K562 (cell line): Measurements from ENCODE around the gene TXNDC8. TPM values are rescaled to one million over a fixed set of nuclear protein-coding genes. Genes with fewer than 3 reads are reported as not detected.

Experiments
- ATAC-seq: fragments of 200-7000 bp; cut with Tn5 transposase; 3 replicates; pipeline ENCODE4 v1.9.1; 2020; ENCODE audit warnings: moderate library complexity
- BruUV-seq: library from RNA; stranded (reverse); fragments of 400-500 nt; replicated peaks from 2 replicates; lab custom pipeline; 2021; lab: Mats Ljungman, UMichigan
- CTCF ChIA-PET: fragments of 300-600 bp; formaldehyde crosslinking; extraction: SDS; loops from one replicate; lab custom pipeline; 2021; ENCODE audit warnings: low intra/inter-chr PET ratio; lab: Yijun Ruan, JAX
- POLR2A ChIA-PET: fragments of 300-600, 350-650 bp; sonication (Branson Sonifier 250); formaldehyde crosslinking; extraction: SDS; loops from one replicate; lab custom pipeline; 2021; ENCODE audit warnings: antibody characterized with exemption, inconsistent platforms; lab: Yijun Ruan, JAX
- DNase-seq, 4 experiments: peaks; one replicate each; pipeline versions ENCODE4 v3.0.0 to v3.0.0-alpha.2; 2011 to 2018; ENCODE audit warnings: low spot score in 3 of 4, mixed read lengths in 3 of 4; ENCODE audit errors: extremely low read depth in 1 of 4
- FAIRE-seq: peaks from 2 replicates; lab custom pipeline; 2011; peaks lifted over from hg19 to GRCh38; lab: Jason Lieb, UNC
- H2AFZ ChIP-seq: 2 replicates; pipeline ENCODE4 v1.6.0; 2011; ENCODE audit warnings: low read depth, low read length, control low read depth, inconsistent platforms
- H3K27ac ChIP-seq: fragments of 200-600 bp; 3 replicates; pipeline ENCODE4 v1.8.0; 2011; ENCODE audit warnings: low read depth, mild to moderate bottlenecking, control low read depth, inconsistent platforms, low read length, moderate library complexity, mixed read lengths; ENCODE audit errors: extremely low read depth
- H3K27me3 ChIP-seq, 2 experiments: fragments of 300-600 bp in 1 of 2; 2 replicates in 1 of 2; 3 replicates in 1 of 2; pipeline versions ENCODE4 v1.6.0 to v1.8.0; 2011; ENCODE audit warnings: inconsistent platforms in 2 of 2, low read length in 2 of 2, mild to moderate bottlenecking in 1 of 2, mixed read lengths in 1 of 2, moderate library complexity in 1 of 2; ENCODE audit not compliant: control insufficient read depth in 2 of 2, insufficient read depth in 2 of 2
- H3K36me3 ChIP-seq: fragments of 300-600 bp; 3 replicates; pipeline ENCODE4 v1.8.0; 2011; ENCODE audit warnings: mild to moderate bottlenecking, low read length, inconsistent platforms; ENCODE audit not compliant: control insufficient read depth, insufficient read depth
- H3K4me1 ChIP-seq, 2 experiments: fragments of 200-600 bp in 1 of 2; replicated peaks in 1 of 2; 2 replicates in 1 of 2; 3 replicates in 1 of 2; pipeline versions ENCODE4 v1.5.1 to v1.8.0; 2011; ENCODE audit warnings: inconsistent platforms in 2 of 2, low read length in 2 of 2, mild to moderate bottlenecking in 1 of 2, mixed read lengths in 1 of 2, moderate library complexity in 1 of 2; ENCODE audit not compliant: control insufficient read depth in 2 of 2, insufficient read depth in 2 of 2
- H3K4me2 ChIP-seq: 2 replicates; pipeline ENCODE4 v1.6.1; 2011; ENCODE audit warnings: low read length, control low read depth, inconsistent platforms, mixed read lengths; ENCODE audit not compliant: insufficient read depth
- H3K4me3 ChIP-seq: fragments of 200-600 bp; sonication (generic), shearing (Covaris generic); 2 replicates; pipeline ENCODE4 v1.5.1; 2016; ENCODE audit warnings: control low read depth, inconsistent platforms
- H3K79me2 ChIP-seq: fragments of 200-600 bp; 3 replicates; pipeline ENCODE4 v1.8.0; 2011; ENCODE audit warnings: low read length, inconsistent platforms; ENCODE audit not compliant: control insufficient read depth, insufficient read depth
- H3K9ac ChIP-seq, 2 experiments: 2 replicates each; pipeline versions ENCODE4 v1.6.0 to v1.6.1; 2011; ENCODE audit warnings: low read depth in 2 of 2, low read length in 2 of 2, control low read depth in 1 of 2, inconsistent platforms in 1 of 2, mild to moderate bottlenecking in 1 of 2, mixed read lengths in 1 of 2; ENCODE audit not compliant: insufficient read depth in 1 of 2
- H3K9me1 ChIP-seq: one replicate; pipeline ENCODE4 v1.6.0; 2011; ENCODE audit warnings: inconsistent platforms, mild to moderate bottlenecking, low read length, moderate library complexity; ENCODE audit not compliant: control insufficient read depth, insufficient read depth
- H3K9me3 ChIP-seq: replicated peaks from 2 replicates; pipeline ENCODE4 v1.5.1; 2011; ENCODE audit warnings: low read depth, low read length, inconsistent platforms; ENCODE audit not compliant: control insufficient read depth, insufficient read depth
- H4K20me1 ChIP-seq: replicated peaks from 2 replicates; pipeline ENCODE4 v1.6.1; 2011; ENCODE audit warnings: low read length, inconsistent platforms, mixed read lengths; ENCODE audit not compliant: control insufficient read depth, insufficient read depth
- ESRRB ChIP-seq: fragments of 250-450 bp; sonication (Bioruptor Pico); IDR thresholded peaks from 2 replicates; pipeline ENCODE4 v1.5.0; 2020; ENCODE audit warnings: mild to moderate bottlenecking, moderate library complexity, borderline replicate concordance
- FOXM1 ChIP-seq, 2 experiments: fragments of 450-650 bp in 1 of 2; sonication (generic) in 1 of 2; formaldehyde crosslinking in 1 of 2; IDR thresholded peaks; 2 replicates each; pipeline versions ENCODE4 v1.6.1 to v1.9.0; 2017 to 2022; ENCODE audit warnings: low read depth in 2 of 2, mild to moderate bottlenecking in 2 of 2, missing genetic modification reagents in 1 of 2, moderate library complexity in 1 of 2
- MCM2 ChIP-seq: fragments of 450-650 bp; IDR thresholded peaks from 2 replicates; pipeline ENCODE4 v1.6.1; 2017; ENCODE audit warnings: low read depth, mild to moderate bottlenecking
- MYNN ChIP-seq, 2 experiments: sonication (generic); formaldehyde crosslinking in 1 of 2; IDR thresholded peaks; 2 replicates each; pipeline versions ENCODE4 v1.5.0 to v1.6.1; 2016 to 2020; ENCODE audit warnings: antibody characterized with exemption in 1 of 2, missing genetic modification reagents in 1 of 2
- NFYB ChIP-seq: IDR thresholded peaks from 2 replicates; pipeline ENCODE4 v1.6.1; 2011; ENCODE audit warnings: mild to moderate bottlenecking, moderate library complexity; ENCODE audit not compliant: insufficient read length; ENCODE audit errors: extremely low read depth
- RAD51 ChIP-seq: fragments of 450-650 bp; IDR thresholded peaks from 2 replicates; pipeline ENCODE4 v1.7.1; 2016; ENCODE audit warnings: low read depth, mild to moderate bottlenecking, borderline replicate concordance
- SMARCA5 ChIP-seq: fragments of 450-650 bp; IDR thresholded peaks from 2 replicates; pipeline ENCODE4 v1.6.1; 2016
- YY1 ChIP-seq, 3 experiments: IDR thresholded peaks; 2 replicates each; pipeline ENCODE4 v1.6.1; 2011; ENCODE audit warnings: low read length in 2 of 3, mild to moderate bottlenecking in 2 of 3, moderate library complexity in 2 of 3, borderline replicate concordance in 1 of 3, control low read depth in 1 of 3, low read depth in 1 of 3; ENCODE audit not compliant: insufficient read depth in 3 of 3, insufficient replicate concordance in 2 of 3, control insufficient read depth in 1 of 3, insufficient read length in 1 of 3; ENCODE audit errors: extremely low read depth in 1 of 3
- ZFP30 ChIP-seq: fragments of 250-450 bp; sonication (Bioruptor Pico); IDR thresholded peaks from 2 replicates; pipeline ENCODE4 v1.8.0; 2022; ENCODE audit warnings: moderate library complexity, mild to moderate bottlenecking, inconsistent platforms, borderline replicate concordance
- ZNF445 ChIP-seq: fragments of 250-450 bp; sonication (Bioruptor Pico); IDR thresholded peaks from 2 replicates; pipeline ENCODE4 v1.4.0; 2020; ENCODE audit warnings: low read depth, mild to moderate bottlenecking, moderate library complexity
- WGBS: fragments of 100-300 bp; shearing (Covaris generic); methylation state at CpG from one replicate; pipeline ENCODE4 v1.1.6; 2016; ENCODE audit warnings: low coverage, mixed read lengths; ENCODE audit not compliant: insufficient coverage; ENCODE audit errors: missing lambda C conversion rate; 5-methylcytosine and 5-hydroxymethylcytosine counted together
- in situ Hi-C: fragments of 300-500 bp; cut with MboI; formaldehyde crosslinking; loops from 4 replicates; pipeline ENCODE4 v1.15.0; 2018; ENCODE audit warnings: inconsistent platforms, mixed read lengths
- intact Hi-C: fragments of 100-400 bp; cut with micrococcal nuclease; formaldehyde crosslinking; loops from 2 replicates; pipeline ENCODE4 v1.14.2; 2022
- polyA plus RNA-seq, 8 experiments: library from polyadenylated mRNA; depleted of rRNA in 4 of 8; stranded (reverse) in 5 of 8; unstranded in 3 of 8; fragments of >200 nt; fragmentation: Nextera tagmentation in 2 of 8; fragmentation: Illumina TruSeq in 1 of 8; extraction: Ambion mirVana in 2 of 8; extraction: Trizol in 1 of 8; gene quantifications; 2 replicates each; pipeline versions ENCODE4 v1.2.1 to v1.2.3, GENCODE V29; 2011 to 2014; ENCODE audit warnings: inconsistent platforms in 1 of 8, missing spikeins in 1 of 8
- total RNA-seq, 7 experiments: library from RNA; depleted of rRNA in 6 of 7; stranded (reverse); fragments of >200 nt in 6 of 7; fragmentation: Illumina TruSeq in 2 of 7; extraction: Trizol in 2 of 7; gene quantifications; 2 replicates each; pipeline versions ENCODE4 v1.2.1 to v1.2.3, GENCODE V29; 2011 to 2021; ENCODE audit warnings: low replicate concordance in 1 of 7
- TF ChIP-seq, protein P1 (sequence below): fragments of 250-450 bp; sonication (Bioruptor Pico); IDR thresholded peaks from 2 replicates; pipeline ENCODE4 v1.4.0; 2020; ENCODE audit warnings: borderline replicate concordance
- TF ChIP-seq, protein P2 (sequence below): fragments of 450-650 bp; IDR thresholded peaks from 2 replicates; pipeline ENCODE4 v1.6.1; 2014; ENCODE audit warnings: low read depth, mild to moderate bottlenecking, moderate library complexity, borderline replicate concordance
- TF ChIP-seq, protein P3 (sequence below): fragments of 250-450 bp; sonication (Bioruptor Pico); IDR thresholded peaks from 2 replicates; pipeline ENCODE4 v1.8.0; 2021; ENCODE audit warnings: moderate library complexity, mild to moderate bottlenecking, inconsistent platforms
- TF ChIP-seq, protein P4 (sequence below): fragments of 250-450 bp; sonication (Bioruptor Pico); IDR thresholded peaks from 2 replicates; pipeline ENCODE4 v1.4.0; 2020; ENCODE audit warnings: mild to moderate bottlenecking, moderate library complexity

The TXNDC8 gene
- total and polyA plus RNA-seq, 9 of the 15 experiments (the other 6 are each of a cell fraction or from before 2014, with no cell fraction given), result not detected

DNA sequence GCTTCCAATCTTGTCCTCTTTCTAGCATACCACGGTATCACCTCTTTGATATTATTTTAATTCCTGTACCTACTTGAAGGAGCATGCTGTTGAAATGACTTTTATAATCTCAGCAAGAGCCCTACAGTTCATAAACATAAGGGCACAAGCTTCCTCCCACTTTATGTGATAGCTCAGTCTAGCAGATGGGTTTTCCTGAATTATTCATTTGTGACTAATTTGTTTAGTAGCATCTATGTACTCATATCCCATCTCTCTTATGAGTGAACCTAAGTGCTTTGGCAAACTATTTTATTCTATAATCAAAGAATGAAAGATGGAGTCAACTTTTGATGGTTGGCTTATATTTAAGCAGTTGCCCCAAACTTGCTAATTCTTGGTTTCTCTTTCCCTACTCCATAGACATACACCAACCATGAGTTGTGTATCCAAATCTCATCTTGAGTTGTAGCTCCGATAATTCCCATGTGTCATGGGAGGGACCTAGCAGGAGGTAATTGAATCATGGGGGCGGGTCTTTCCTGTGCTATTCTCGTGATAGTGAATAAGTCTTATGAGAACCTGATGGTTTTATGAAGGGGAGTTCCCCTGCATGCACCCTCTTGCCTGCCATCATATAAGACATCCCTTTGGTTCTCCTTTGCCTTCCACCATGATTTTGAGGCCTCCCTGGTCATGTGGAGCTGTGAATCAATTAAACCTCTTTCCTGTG, 17.7 kb downstream of the TXNDC8 start:
- BruUV-seq, result no TSS peak
- Histone ChIP-seq H3K27ac (no peak overlapping the region), H3K9me3 (no peaks in the 10 kb centered on the region), H2AFZ (no peak overlapping the region), H3K4me1 (no peaks in the 10 kb centered on the region), H3K36me3 (no peaks in the 10 kb centered on the region), H4K20me1 (no peaks in the 10 kb centered on the region), H3K9ac (no peak overlapping the region), H3K4me2 (no peak overlapping the region), H3K9me1 (no peaks in the 10 kb centered on the region), H3K4me3 (no peak overlapping the region), H3K79me2 (no peaks in the 10 kb centered on the region), H3K27me3 (no peaks in the 10 kb centered on the region)
- WGBS, result 0% methylated on average over 4 of the region's 4 CpGs
- ChIA-PET CTCF (no interaction called here), POLR2A (no interaction called here)
- ATAC-seq, result no peak
- DNase-seq, result no peak
- in situ Hi-C loops, result no loop called here
- FAIRE-seq, result no peak
- intact Hi-C loops, result no loop called here
- TF ChIP-seq NFYB (no peak), MCM2 (no peak), MYNN (IDR thresholded peaks at IDR 0.05) (no peak), MYNN (CRISPR knock-in tag; IDR thresholded peaks at IDR 0.05) (no peak), FOXM1 (IDR thresholded peaks at IDR 0.05; ENCODE audit: low read depth) (no peak), FOXM1 (CRISPR knock-in tag; IDR thresholded peaks at IDR 0.05; ENCODE audit: low read depth) (no peak), RAD51 (no peak), SMARCA5 (no peak), ESRRB (no peak), ZFP30 (CRISPR knock-in tag) (no peak), YY1 (IDR thresholded peaks at IDR 0.05; ENCODE audit: borderline replicate concordance in 1 of 3, control insufficient read depth in 1 of 3, extremely low read depth in 1 of 3, insufficient read depth in 3 of 3, insufficient read length in 1 of 3, insufficient replicate concordance in 2 of 3, low read depth in 1 of 3, low read length in 2 of 3) (no peak), ZNF445 (no peak)
- TF ChIP-seq, protein P1, sequence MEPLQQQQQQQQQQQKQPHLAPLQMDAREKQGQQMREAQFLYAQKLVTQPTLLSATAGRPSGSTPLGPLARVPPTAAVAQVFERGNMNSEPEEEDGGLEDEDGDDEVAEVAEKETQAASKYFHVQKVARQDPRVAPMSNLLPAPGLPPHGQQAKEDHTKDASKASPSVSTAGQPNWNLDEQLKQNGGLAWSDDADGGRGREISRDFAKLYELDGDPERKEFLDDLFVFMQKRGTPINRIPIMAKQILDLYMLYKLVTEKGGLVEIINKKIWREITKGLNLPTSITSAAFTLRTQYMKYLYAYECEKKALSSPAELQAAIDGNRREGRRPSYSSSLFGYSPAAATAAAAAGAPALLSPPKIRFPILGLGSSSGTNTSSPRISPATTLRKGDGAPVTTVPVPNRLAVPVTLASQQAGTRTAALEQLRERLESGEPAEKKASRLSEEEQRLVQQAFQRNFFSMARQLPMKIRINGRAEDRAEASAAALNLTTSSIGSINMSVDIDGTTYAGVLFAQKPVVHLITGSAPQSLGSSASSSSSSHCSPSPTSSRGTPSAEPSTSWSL (CRISPR knock-in tag), result no peak
- TF ChIP-seq, protein P2, sequence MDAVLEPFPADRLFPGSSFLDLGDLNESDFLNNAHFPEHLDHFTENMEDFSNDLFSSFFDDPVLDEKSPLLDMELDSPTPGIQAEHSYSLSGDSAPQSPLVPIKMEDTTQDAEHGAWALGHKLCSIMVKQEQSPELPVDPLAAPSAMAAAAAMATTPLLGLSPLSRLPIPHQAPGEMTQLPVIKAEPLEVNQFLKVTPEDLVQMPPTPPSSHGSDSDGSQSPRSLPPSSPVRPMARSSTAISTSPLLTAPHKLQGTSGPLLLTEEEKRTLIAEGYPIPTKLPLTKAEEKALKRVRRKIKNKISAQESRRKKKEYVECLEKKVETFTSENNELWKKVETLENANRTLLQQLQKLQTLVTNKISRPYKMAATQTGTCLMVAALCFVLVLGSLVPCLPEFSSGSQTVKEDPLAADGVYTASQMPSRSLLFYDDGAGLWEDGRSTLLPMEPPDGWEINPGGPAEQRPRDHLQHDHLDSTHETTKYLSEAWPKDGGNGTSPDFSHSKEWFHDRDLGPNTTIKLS, result no peak
- TF ChIP-seq, protein P3, sequence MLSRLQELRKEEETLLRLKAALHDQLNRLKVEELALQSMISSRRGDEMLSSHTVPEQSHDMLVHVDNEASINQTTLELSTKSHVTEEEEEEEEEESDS, result no peak
- TF ChIP-seq, protein P4, sequence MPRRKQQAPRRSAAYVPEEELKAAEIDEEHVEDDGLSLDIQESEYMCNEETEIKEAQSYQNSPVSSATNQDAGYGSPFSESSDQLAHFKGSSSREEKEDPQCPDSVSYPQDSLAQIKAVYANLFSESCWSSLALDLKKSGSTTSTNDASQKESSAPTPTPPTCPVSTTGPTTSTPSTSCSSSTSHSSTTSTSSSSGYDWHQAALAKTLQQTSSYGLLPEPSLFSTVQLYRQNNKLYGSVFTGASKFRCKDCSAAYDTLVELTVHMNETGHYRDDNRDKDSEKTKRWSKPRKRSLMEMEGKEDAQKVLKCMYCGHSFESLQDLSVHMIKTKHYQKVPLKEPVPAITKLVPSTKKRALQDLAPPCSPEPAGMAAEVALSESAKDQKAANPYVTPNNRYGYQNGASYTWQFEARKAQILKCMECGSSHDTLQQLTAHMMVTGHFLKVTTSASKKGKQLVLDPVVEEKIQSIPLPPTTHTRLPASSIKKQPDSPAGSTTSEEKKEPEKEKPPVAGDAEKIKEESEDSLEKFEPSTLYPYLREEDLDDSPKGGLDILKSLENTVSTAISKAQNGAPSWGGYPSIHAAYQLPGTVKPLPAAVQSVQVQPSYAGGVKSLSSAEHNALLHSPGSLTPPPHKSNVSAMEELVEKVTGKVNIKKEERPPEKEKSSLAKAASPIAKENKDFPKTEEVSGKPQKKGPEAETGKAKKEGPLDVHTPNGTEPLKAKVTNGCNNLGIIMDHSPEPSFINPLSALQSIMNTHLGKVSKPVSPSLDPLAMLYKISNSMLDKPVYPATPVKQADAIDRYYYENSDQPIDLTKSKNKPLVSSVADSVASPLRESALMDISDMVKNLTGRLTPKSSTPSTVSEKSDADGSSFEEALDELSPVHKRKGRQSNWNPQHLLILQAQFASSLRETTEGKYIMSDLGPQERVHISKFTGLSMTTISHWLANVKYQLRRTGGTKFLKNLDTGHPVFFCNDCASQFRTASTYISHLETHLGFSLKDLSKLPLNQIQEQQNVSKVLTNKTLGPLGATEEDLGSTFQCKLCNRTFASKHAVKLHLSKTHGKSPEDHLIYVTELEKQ (CRISPR knock-in tag), result no peak
